Endothelial cell of hepatic sinusoid (primary cell): ENCODE measurements around the gene IRF8.

Source experiments
- in situ Hi-C: cut with HindIII; loops from 2 replicates; pipeline ENCODE4 v1.10.0; 2017; ENCODE audit warnings: low sequenced_read_pairs

Gene IRF8

GRCh38 chr16:85950136-85950918 is 51.4 kb downstream of the IRF8 start:
- in situ Hi-C loops: no loop called here

- in situ Hi-C loops: no loop called here
Measured at GRCh38 chr16:85952197-85952596, 53.2 kb downstream of the IRF8 start.

- in situ Hi-C loops: no loop called here
Measured at GRCh38 chr16:85952811-85953210, 53.8 kb downstream of the IRF8 start.

- in situ Hi-C loops: no loop called here
Measured at GRCh38 chr16:85954927-85955519, 56.1 kb downstream of the IRF8 start.

- in situ Hi-C loops: no loop called here
Measured at GRCh38 chr16:85955566-85955965, 56.6 kb downstream of the IRF8 start.

GRCh38 chr16:85956426-85956825 is 57.5 kb downstream of the IRF8 start:
- in situ Hi-C loops: no loop called here

- in situ Hi-C loops: no loop called here
Measured at GRCh38 chr16:85958731-85959130, 59.8 kb downstream of the IRF8 start.

GRCh38 chr16:85959686-85960085 is 60.7 kb downstream of the IRF8 start:
- in situ Hi-C loops: no loop called here

- in situ Hi-C loops: no loop called here
Measured at GRCh38 chr16:85960486-85961046, 61.6 kb downstream of the IRF8 start.

GRCh38 chr16:85961988-85962915 is 63.3 kb downstream of the IRF8 start:
- in situ Hi-C loops: no loop called here

GRCh38 chr16:85963753-85964285 is 64.9 kb downstream of the IRF8 start:
- in situ Hi-C loops: no loop called here

- in situ Hi-C loops: no loop called here
Measured at GRCh38 chr16:85965125-85965524, 66.2 kb downstream of the IRF8 start.

GRCh38 chr16:85967111-85967510 is 68.1 kb downstream of the IRF8 start:
- in situ Hi-C loops: no loop called here

GRCh38 chr16:85968041-85968920 is 69.3 kb downstream of the IRF8 start:
- in situ Hi-C loops: no loop called here

GRCh38 chr16:85969159-85969558 is 70.2 kb downstream of the IRF8 start:
- in situ Hi-C loops: no loop called here

- in situ Hi-C loops: no loop called here
Measured at GRCh38 chr16:85969591-85969990, 70.6 kb downstream of the IRF8 start.

GRCh38 chr16:85970016-85970733 is 71.2 kb downstream of the IRF8 start:
- in situ Hi-C loops: no loop called here

GRCh38 chr16:85970738-85971137 is 71.8 kb downstream of the IRF8 start:
- in situ Hi-C loops: no loop called here
